Ureter (tissue), 1 donor: ENCODE data around the gene LILRA1. TPM values are rescaled to one million over a fixed set of nuclear protein-coding genes. Genes with fewer than 3 reads are reported as not detected.
"Not testable (repeated sequence)": the region's sequence is repeated elsewhere in the genome, so short reads cannot be mapped to it uniquely, and the experiment has no call there.

ENCODE experiments used
- DNase-seq: peaks from one replicate; pipeline ENCODE4 v3.0.0-alpha.2; 2020; ENCODE audit warnings: low spot score
- total RNA-seq: library from RNA; stranded (reverse); gene quantifications from one replicate; pipeline ENCODE4 v1.2.4, GENCODE V29; 2023
- donor health status: DM: yes; HTN: yes; CAD: no.

LILRA1 gene
- 0.34 TPM for total RNA-seq

DNA sequence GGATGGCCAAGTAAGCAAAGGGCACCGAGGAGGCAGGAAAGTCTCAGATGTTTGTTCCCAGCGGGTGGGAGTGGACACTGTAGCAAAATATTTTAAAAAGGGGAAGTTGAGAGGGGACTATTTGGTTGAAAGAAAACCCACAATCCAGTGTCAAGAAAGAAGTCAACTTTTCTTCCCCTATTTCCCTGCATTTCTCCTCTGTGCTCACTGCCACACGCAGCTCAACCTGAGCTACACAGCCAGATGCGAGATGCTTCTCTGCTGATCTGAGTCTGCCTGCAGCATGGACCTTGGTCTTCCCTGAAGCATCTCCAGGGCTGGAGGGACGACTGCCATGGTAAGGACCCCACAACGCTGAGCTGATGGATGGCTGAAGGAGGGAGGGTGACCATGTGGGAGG is at the start of gene LILRA1:
TSS of gene LILRA1 (plus strand) at position 188 of the 400 bp plus-strand sequence. CDS start 613 bp downstream, outside the sequence.
- DNase-seq: not testable (repeated sequence)

DNA sequence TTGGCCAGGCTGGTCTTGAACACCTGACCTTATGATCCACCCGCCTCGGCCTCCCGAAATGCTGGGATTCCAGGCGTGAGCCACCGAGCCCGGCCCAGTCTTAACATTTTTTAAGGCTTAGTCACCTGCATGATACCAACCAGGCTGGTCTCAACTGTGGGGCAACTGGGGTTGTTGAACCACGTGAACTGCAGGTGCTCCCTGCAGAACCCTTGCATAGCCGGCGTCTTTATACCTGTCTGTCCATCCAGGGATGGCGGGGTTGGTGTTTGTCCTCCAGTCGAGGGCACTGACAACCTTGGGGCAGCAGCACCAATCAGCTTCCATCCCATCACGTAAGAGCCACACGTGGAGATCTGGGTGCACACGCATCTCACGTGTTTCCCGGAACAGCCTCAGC is 44.6 kb upstream of the LILRA1 start:
- DNase-seq: no peak

DNA sequence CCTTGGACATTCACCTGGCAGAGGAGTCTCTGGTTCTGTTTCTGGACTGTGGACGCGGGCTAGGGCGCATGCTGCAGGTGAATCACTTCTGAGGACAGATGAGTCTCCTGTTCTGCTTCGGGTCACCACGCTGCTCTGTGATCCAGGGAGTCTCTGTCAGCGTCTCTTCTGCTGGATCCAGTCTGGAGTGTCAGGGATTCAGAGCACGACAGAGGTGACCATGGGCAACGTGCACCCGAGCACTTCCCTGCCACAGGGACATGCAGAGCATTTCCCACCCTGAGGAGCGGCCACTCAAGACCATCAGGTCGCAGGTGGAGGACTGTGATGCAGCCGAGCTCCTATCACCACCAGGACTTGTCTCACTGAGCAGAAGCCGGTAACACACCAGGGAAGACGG is 44.2 kb upstream of the LILRA1 start:
- DNase-seq: no peak

DNA sequence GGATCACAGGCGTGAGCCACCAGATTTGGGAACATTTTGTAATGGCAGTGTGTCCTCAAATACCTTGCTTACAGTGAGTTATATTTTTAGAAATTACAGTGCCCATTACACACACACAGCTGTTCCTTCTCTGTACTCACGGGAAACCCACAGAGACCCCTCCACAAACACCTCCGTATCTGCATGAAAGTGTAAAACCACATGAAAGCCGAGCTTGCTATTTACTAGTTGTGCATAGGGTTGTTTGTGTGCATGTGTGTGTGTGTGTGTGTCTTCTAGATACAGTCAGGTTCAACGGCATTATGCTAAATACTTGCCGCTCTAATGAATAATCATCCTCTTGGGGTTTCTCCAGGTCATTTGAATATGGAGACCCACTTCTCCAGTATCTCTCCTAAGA is 42.1 kb upstream of the LILRA1 start:
- no peak for DNase-seq

DNA sequence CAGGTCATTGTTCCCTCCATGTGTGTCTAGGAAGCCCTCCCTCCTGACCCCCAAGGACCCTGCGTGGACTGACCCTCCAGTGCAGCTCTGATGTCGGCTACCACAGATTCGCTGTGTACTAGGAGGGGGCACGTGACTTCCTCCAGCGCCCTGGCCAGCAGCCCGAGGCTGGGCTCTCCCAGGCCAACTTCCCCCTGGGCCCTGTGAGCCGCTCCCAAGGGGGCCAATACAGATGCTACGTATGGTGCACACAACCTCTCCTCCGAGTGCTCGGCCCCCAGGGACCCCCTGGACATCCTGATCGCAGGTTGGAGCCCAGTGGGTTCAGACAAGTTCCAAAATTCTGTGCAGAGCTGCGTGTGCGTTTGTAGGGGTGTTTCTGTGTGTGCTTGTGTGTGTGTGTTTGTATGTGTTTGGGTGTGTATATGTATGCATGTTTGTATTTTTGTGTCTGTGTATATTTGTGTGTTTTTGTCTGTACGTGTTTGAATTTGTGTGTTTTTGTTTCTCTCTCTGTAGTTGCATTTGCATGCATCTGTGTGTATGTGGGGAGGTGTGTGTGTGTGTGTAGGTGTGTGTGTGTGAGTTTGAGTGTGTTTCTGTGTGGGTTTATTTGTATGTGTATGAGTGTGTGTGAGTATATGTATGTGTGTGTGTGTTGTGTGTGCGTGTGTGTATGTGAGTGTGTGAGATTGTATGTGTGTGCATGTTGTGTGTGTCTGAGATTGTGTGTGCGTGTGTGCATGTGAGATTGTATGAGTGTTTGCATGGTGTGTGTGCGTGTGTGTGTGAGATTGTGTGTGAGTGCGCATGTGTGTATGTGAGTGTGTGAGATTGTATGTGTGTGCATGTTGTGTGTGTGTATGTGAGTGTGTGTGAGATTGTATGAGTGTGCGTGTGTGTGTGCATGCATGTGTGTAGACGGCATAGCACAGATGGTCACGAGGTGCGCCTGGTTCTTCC is 41.2 kb upstream of the LILRA1 start:
- DNase-seq: no peak

DNA sequence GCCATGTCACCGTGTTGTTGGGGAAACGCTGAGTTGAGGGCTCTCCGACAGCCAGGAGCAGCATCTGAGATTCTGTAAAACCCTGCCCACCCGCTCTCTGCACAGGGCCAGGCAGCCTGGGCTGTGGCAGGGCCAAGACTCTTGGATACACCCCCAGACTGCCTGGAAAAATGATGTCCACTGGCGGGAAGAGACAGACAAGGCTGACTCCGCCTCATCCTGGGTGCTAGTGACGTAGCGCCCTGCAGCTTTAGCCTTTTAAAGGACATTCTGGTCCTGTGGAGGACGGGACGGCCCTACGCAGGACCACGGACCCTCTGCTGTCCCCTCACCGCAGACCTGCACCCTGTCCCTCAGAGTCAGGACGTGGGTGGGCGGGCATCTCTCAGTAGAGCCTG is 40.5 kb upstream of the LILRA1 start:
- DNase-seq: no peak

DNA sequence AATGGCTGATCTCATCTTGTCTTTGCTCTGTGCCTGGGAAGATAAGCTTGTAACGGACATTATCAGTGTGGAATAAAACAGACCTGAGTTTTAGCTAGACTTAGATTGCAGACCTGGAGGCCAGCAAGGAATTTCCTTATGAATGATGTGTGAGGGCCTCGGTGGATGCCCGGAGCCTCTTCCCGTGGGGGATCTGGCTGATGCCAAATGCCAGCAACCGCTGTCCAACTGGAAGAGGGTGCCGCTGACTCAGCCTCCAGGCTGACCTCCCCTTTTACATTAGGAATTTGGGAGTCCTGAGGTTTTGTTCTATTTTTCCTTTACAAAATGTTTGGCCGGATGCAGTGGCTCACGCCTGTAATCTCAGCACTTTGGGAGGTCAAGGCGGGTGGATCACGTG is 39.4 kb upstream of the LILRA1 start:
- no peak for DNase-seq

DNA sequence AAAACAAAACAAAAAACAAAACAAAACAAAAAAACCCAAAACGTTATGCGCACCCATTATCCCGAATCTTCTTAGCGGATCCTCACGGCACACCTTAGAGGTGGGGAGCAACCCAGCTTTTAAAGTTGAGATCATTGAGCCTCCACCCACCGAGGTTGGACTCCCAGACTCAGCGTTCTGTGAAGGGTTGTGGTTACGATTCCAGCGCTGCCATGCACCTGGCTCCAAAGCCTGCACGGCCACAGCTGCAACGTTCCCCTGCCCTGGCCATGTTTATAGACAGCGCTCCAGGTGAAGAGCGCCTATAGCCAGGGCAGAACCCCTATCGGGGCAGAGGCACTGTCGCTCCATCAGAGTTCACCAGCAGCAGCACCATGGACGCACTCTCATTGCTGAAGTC is 38.5 kb upstream of the LILRA1 start:
- DNase-seq: no peak

DNA sequence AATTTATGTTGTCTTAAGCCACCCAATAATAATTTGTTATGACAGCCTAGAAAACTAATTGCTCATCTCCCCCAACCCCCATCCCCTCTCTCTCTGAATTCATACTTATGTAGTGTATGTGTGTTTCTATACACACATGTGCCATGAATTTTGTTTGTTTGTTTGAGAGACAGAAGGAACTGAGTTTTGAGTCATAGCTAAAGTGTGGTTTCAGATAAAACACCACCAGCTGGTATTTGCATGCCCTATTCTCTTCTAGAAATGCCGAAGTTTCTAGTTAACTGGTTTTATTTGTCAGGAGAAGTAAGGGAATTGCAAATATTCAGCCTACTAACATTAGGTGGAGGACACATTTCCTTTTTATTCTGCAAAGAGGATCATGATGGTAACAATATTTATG is 37.2 kb upstream of the LILRA1 start:
- DNase-seq: no peak

DNA sequence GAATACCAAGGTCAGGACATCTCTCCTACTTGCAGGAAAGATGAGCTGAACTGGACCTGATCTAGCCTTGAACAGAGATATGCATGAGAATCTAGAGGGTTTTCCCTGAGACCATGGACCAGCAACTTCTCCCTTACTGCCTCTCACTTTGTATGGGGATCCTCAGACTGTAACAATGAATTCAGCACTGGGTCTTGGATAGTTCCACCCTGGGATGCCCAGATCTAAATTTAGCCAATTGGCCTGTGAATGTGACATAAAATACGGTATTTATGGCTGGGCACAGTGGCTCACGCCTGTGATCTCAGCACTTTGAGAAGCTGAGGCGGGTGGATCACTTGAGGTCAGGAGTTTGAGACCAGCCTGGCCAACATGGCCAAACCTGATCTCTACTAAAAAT is 35.1 kb upstream of the LILRA1 start:
- DNase-seq: no peak

DNA sequence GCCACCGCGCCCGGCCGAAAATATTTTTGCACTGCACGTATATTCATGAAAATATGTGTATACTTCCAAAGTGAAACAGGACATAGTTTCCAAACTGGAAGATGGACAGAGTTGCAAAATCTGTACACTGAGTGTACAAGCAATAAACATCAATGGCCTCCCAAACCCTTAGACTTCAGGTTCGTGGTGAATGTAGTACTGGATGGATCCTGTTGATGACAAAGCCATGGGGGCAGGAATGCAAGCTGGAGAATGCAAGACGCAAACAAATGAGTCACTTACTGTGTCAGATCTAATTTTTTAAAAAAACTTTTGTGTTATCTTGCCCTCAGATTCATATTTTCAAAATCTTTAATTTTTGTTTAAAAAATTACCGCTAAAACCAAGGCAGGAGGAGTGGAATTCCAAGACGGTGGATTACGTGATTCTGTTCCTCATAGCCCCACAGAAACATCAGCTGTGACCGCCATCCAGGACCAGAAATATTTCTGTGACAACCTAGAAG is 32.5 kb upstream of the LILRA1 start:
- no peak for DNase-seq

DNA sequence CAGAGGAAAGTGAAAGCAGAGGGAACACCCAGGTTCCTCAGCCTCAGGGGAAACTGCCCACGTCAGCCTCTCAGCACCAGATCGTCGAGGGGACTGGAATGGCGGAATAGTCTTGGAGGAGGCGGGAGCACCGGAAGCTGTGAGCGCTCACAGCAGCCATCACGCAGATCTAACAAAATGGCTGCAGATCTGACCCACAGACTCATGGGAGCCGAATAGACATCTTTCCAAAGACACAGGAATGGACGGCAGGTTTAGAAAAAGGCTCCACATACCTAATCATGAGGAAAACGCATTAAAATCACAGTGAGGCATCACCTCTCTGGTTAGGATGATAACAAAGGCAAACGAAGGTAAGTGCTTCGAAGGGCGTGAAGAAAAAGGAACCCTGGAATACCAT is 31.6 kb upstream of the LILRA1 start:
- DNase-seq: no peak

DNA sequence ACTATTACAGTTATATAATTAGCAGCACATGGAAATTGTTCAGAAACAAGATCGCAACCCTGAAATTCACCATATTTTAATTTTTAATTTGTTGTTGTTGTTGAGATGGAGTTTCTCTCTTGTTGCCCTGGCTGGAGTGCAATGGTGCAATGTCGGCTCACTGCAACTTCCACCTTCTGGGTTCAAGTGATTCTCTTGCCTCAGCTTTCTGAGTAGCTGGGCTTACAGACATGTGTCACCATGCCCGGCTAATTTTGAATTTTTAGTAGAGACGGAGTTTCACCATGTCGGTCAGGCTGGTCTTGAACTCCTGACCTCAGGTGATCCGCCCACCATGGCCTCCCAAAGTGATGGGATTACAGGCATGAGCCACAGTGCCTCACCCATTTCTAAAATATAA is 30.2 kb upstream of the LILRA1 start:
- DNase-seq: not testable (repeated sequence)

DNA sequence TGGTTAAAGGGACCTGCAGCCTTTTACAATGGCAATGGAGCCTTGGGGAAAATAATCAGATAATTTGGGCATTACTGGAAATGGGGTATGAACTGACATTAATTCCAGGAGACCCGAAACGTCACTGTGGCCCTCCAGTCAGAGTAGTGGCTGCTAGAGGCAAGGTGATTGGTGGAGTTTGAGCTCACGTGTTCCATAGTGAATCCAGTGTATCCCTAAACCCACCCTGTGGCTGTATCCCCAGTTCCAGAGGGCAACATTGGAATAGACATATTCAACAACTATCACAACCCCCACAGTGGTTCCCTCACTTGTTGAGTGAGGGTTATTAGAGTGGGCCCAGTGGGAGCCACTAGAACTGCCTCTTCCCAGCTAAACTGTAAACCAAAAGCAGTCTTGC is 23.1 kb upstream of the LILRA1 start:
- DNase-seq: no peak

DNA sequence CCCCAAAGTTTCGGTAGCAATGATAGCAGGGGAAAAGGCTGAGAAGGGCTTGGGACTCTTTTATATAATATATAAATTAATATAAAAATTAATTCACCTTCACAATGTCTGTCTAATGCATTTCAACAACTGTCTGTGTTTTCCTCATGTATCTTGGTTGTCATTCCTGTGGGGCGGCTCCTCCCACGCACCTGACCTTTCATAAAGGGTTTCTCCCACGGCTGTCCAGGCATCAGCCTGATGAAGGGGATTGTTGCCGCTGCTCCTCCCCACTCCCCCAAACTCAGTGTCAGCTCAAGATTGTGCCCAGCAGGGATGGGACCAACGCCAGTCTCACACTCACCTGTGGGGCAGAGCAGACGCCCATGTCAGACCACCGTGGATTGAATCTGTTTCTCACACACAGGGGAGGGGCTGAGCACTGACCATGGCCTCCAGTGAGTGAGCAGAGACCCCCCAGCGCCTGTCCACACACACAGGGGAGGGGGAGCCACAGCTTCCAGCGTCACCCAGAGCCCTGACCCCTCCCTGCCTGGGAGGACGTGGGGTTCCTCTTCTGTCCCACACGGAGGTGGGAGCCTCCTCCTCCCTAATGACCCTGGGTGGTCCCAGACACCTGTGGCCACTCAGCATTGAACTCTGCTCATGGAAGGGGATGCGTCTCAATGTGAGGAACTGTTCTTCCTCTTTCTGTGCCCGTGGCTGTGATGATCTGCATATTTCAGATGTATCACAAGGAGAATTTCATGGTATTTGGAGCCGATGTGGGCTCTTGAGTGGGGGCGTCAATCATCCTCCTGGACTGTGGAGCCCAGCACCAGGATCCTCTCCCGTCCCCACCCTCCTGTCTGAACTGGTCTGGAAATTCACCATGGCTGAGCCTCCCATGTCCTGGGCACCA is 21.5 kb upstream of the LILRA1 start:
- DNase-seq: not testable (repeated sequence)

DNA sequence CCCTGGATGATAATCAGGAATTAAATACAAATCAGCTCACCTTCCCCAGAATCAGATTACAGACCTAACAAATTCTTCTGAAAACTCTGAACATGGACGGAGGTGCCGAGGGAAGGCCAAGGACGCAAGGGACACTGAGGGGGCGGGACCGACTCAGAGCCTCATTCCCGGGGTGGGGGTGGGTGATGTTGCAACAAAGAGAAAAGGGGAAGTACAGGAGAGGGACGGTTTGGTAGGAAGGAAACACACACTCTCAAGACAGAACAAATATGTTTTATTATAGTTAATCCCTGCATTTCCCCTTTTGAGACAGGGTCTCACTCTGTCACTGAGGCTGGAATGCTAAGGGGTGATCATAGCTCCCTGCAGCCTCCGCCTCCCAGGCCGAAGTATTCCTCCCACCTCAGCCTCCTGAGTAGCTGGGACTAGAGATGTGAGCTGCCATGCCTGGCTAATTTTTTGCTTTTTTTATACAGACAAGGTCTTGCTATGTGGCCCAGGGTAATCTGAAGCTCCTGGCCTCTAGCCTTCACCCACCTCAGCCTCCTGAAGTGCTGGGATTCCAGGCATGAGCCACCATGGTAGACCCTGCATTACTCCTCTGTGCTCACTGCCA is 20.6 kb upstream of the LILRA1 start:
- no peak for DNase-seq

DNA sequence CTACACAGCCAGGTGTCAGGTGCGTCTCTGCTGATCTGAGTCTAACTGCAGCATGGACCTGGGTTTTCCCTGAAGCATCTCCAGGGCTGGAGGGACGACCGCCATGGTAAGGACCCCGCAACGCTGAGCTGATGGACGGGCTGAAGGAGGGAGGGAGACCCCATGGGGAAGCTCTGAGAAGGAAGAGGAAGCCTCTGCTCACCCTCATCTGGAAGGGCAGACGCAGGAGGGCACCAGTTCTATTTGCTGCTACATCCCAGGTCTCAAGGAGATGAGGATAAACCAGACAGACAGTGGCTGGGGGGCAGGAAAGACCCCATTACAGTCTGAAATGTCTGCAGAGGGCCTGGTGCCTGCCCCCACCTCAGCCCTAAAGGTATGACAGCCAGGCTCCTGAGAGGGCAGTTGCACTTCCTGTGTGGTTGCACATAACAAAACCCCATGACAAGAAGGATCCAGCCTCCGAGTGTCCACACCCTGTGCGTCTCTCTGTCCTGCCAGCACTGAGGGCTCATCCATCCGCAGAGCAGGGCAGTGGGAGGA is 20.0 kb upstream of the LILRA1 start, which contains the start of gene LILRA2:
TSS of gene LILRA2 (plus strand) at position 461 of the 543 bp plus-strand sequence. CDS start 89 bp downstream, outside the sequence.
- DNase-seq: no peak

DNA sequence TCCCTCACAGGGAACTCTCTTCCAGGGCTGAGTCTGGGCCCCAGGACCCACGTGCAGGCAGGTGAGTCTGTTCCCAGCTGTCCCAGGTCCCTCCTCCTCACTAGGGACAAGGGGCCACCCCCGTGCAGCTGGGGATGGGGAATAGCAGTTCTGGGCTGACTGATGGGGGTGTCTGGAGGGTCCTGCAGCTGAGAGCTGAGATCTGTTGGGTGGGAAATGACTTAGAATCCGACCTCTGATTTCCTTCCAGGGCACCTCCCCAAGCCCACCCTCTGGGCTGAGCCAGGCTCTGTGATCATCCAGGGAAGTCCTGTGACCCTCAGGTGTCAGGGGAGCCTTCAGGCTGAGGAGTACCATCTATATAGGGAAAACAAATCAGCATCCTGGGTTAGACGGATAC is 19.4 kb upstream of the LILRA1 start:
- DNase-seq: no peak

DNA sequence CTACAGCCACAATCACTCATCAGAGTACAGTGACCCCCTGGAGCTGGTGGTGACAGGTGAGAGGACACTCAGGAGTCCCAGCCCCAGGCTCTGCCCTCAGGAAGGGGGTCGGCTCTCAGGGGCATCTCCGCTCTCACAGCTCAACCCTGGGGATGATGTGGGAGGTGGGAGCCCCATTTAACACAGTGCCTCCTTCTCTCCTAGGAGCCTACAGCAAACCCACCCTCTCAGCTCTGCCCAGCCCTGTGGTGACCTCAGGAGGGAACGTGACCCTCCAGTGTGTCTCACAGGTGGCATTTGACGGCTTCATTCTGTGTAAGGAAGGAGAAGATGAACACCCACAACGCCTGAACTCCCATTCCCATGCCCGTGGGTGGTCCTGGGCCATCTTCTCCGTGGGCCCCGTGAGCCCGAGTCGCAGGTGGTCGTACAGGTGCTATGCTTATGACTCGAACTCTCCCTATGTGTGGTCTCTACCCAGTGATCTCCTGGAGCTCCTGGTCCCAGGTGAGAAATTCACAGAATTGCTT is 18.8 kb upstream of the LILRA1 start:
- DNase-seq: no peak

DNA sequence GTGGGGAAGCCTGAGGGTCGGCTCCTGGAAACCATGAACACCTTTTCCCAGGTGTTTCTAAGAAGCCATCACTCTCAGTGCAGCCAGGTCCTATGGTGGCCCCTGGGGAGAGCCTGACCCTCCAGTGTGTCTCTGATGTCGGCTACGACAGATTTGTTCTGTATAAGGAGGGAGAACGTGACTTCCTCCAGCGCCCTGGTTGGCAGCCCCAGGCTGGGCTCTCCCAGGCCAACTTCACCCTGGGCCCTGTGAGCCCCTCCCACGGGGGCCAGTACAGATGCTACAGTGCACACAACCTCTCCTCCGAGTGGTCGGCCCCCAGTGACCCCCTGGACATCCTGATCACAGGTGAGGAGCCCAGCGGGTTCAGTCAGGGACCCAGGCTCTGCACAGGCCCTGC is 18.2 kb upstream of the LILRA1 start:
- DNase-seq: not testable (repeated sequence)

DNA sequence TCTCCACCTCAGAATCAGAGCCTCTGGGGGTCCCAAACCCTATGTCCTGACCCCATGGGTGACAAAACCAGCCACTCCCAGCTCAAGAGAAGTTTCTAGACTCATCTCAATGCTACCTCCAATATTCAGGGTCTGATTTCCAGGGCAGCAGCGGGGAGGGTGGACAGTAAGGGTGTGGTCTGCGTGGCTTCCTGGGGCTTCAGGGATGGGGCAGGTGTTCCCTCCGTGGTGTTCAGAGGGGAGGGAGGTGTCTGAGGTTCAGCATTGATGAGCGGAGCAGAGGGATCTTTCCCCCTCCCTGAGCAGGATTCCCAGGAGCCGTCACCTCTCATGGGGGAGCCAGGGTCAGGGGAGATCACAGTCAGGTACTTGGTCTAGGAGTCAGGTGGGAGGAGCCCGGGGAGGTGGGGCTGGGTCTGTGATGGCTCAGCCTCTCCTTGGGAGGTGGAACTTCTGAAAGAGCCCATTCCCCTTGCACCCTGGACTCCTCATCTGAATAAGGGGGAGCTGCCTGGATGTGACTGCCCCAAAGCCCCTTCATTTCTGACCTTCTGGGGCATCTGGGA is 16.9 kb upstream of the LILRA1 start:
- no peak for DNase-seq
